ENCODE data around the gene ACTR1A.

The ACTR1A gene

DNA sequence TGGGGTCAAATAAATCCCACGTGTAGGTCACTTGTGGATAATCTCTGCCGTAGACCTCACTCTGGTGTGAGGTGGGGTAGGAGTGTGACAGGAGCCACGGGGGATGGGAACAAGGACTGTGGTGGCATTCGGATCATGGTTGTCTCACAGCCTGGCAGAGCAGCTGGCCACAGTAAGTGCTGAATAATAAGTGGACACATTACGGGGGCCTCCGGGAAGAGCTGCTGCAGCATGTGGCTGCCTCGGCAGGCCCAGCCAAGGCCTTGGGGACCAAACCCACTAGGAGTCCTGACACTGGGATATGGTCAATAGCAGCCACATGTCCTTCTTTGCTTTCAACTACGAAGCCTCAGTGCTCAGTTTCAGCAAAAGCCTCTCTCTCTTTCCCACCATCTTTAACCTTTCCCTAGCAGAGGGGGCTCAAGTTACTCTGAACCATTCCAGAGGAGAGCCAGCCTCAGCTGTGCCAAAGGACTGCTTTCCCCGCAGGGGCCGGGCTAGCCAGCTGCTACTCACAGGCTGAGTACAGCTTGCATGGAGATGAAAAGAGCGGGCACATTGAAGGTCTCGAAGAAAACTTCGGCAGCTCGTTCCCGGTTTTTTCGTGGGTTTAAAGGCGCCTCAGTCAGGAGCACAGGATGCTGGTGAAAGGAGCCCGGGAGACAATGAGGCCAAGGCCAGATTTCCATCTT is 17.3 kb downstream of the ACTR1A start:
- Histone ChIP-seq H3K27me3 (ENCODE audit: insufficient read depth, poor library complexity, severe bottlenecking) (no peaks in the 10 kb centered on the region), H3K27ac (replicated peaks) (no peak overlapping the region), H3K4me3 (replicated peaks; ENCODE audit: insufficient read depth, low read length) (no peak overlapping the region)
- no peak for DNase-seq (ENCODE audit: low read depth in 1 of 2, low spot score in 1 of 2)
- TF ChIP-seq POLR2AphosphoS5 (IDR thresholded peaks at IDR 0.05; ENCODE audit: low read depth) (no peak), GABPA (IDR thresholded peaks at IDR 0.05; ENCODE audit: low read depth) (no peak), SPI1 (IDR thresholded peaks at IDR 0.05; ENCODE audit: borderline replicate concordance, low read depth) (no peak)
- TF ChIP-seq, protein P1, sequence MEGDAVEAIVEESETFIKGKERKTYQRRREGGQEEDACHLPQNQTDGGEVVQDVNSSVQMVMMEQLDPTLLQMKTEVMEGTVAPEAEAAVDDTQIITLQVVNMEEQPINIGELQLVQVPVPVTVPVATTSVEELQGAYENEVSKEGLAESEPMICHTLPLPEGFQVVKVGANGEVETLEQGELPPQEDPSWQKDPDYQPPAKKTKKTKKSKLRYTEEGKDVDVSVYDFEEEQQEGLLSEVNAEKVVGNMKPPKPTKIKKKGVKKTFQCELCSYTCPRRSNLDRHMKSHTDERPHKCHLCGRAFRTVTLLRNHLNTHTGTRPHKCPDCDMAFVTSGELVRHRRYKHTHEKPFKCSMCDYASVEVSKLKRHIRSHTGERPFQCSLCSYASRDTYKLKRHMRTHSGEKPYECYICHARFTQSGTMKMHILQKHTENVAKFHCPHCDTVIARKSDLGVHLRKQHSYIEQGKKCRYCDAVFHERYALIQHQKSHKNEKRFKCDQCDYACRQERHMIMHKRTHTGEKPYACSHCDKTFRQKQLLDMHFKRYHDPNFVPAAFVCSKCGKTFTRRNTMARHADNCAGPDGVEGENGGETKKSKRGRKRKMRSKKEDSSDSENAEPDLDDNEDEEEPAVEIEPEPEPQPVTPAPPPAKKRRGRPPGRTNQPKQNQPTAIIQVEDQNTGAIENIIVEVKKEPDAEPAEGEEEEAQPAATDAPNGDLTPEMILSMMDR (IDR thresholded peaks at IDR 0.05; ENCODE audit: insufficient read depth, low read length) = no peak
- TF ChIP-seq, protein P2, sequence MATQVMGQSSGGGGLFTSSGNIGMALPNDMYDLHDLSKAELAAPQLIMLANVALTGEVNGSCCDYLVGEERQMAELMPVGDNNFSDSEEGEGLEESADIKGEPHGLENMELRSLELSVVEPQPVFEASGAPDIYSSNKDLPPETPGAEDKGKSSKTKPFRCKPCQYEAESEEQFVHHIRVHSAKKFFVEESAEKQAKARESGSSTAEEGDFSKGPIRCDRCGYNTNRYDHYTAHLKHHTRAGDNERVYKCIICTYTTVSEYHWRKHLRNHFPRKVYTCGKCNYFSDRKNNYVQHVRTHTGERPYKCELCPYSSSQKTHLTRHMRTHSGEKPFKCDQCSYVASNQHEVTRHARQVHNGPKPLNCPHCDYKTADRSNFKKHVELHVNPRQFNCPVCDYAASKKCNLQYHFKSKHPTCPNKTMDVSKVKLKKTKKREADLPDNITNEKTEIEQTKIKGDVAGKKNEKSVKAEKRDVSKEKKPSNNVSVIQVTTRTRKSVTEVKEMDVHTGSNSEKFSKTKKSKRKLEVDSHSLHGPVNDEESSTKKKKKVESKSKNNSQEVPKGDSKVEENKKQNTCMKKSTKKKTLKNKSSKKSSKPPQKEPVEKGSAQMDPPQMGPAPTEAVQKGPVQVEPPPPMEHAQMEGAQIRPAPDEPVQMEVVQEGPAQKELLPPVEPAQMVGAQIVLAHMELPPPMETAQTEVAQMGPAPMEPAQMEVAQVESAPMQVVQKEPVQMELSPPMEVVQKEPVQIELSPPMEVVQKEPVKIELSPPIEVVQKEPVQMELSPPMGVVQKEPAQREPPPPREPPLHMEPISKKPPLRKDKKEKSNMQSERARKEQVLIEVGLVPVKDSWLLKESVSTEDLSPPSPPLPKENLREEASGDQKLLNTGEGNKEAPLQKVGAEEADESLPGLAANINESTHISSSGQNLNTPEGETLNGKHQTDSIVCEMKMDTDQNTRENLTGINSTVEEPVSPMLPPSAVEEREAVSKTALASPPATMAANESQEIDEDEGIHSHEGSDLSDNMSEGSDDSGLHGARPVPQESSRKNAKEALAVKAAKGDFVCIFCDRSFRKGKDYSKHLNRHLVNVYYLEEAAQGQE (IDR thresholded peaks at IDR 0.05; ENCODE audit: insufficient replicate concordance, low read depth) = no peak

DNA sequence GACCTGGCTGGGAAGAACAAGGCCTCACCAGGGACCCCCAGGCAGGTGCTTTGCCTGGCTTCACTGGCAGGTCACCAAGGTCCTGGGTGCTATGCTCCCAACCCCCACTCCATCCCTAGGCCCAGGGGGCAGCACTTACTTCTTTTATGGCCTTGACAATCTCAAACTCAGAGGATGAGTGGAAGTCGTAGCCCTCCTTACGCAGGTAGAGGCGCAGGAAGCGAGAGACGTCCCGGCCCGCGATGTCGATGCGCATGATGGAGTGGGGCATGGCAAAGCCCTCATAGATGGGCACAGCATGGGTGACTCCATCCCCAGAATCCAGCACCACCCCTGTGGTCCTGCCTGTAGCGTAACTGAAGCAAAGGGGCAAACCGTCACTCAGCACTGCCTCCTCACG is 18.5 kb downstream of the ACTR1A start:
- DNase-seq (ENCODE audit: low read depth in 1 of 2, low spot score in 1 of 2) = no peak
- H3K27me3 ChIP-seq (ENCODE audit: insufficient read depth, poor library complexity, severe bottlenecking) = no peaks in the 10 kb centered on the region

DNA sequence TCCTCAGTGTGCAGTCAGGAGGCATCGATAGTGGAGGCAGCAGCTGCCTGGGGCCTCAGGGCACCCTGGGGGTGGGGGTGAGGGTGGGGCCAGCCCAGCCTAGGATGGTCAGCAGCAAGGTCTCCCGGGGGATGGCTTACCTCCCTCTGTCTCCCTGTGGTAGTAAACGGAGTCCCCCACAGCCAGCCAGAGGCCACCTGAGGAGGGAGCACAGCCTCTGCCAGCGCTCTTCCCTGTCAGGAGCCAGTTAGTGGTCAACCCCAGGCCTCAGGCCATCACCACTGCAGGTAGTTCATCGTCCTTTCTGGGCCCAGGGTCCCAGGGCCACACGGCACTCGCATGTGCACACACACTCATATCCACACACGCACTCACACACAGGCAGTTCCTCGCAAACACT is 22.1 kb downstream of the ACTR1A start:
- TF ChIP-seq GABPA (IDR thresholded peaks at IDR 0.05; ENCODE audit: low read depth) (no peak), SPI1 (IDR thresholded peaks at IDR 0.05; ENCODE audit: borderline replicate concordance, low read depth) (no peak), POLR2AphosphoS5 (IDR thresholded peaks at IDR 0.05; ENCODE audit: low read depth) (no peak)
- TF ChIP-seq, protein P2 (IDR thresholded peaks at IDR 0.05; ENCODE audit: insufficient replicate concordance, low read depth) = no peak
- TF ChIP-seq, protein P1 (IDR thresholded peaks at IDR 0.05; ENCODE audit: insufficient read depth, low read length) = no peak
- no peak overlapping the region for H3K4me3 ChIP-seq (replicated peaks; ENCODE audit: insufficient read depth, low read length)
- no peak overlapping the region for H3K27ac ChIP-seq (replicated peaks)
- H3K27me3 ChIP-seq (ENCODE audit: insufficient read depth, poor library complexity, severe bottlenecking) = no peaks in the 10 kb centered on the region
- DNase-seq (ENCODE audit: low read depth in 1 of 2, low spot score in 1 of 2) = no peak

More for the DNA sequence above, 18.5 kb downstream of the ACTR1A start:
- H3K27ac ChIP-seq (replicated peaks) = no peak overlapping the region
- TF ChIP-seq GABPA (IDR thresholded peaks at IDR 0.05; ENCODE audit: low read depth) = no peak
- TF ChIP-seq, protein P1 (IDR thresholded peaks at IDR 0.05; ENCODE audit: insufficient read depth, low read length) = no peak
- TF ChIP-seq, protein P2 (IDR thresholded peaks at IDR 0.05; ENCODE audit: insufficient replicate concordance, low read depth) = no peak
- no peak for TF ChIP-seq SPI1 (IDR thresholded peaks at IDR 0.05; ENCODE audit: borderline replicate concordance, low read depth)
- TF ChIP-seq POLR2AphosphoS5 (IDR thresholded peaks at IDR 0.05; ENCODE audit: low read depth) = no peak
- H3K4me3 ChIP-seq (replicated peaks; ENCODE audit: insufficient read depth, low read length) = no peak overlapping the region
